Gastroesophageal sphincter (tissue), 3 donors: ENCODE measurements around the gene USP20.

Experiments
- EP300 ChIP-seq: sonication (generic); formaldehyde crosslinking; IDR thresholded peaks from one replicate; pipeline ENCODE4 v1.6.1; 2017; ENCODE audit warnings: antibody characterized with exemption, mild to moderate bottlenecking
- POLR2A ChIP-seq, 2 donors: fragments of 450-650 bp; IDR thresholded peaks; one replicate each; pipeline ENCODE4 v1.6.1; 2017; ENCODE audit warnings: antibody characterized with exemption in 2 of 2, mild to moderate bottlenecking in 2 of 2, moderate library complexity in 1 of 2
- POLR2AphosphoS5 ChIP-seq: sonication (generic); formaldehyde crosslinking; IDR thresholded peaks from one replicate; pipeline ENCODE4 v1.6.1; 2017; ENCODE audit warnings: antibody characterized with exemption
- TF ChIP-seq, protein P1 (sequence below), 4 experiments: fragments of 200-600 bp in 2 of 4; fragments of 450-650 bp in 2 of 4; sonication (generic) in 1 of 4; IDR thresholded peaks; one replicate each; pipeline ENCODE4 v1.5.1; 2017 to 2019; ENCODE audit warnings: antibody characterized with exemption in 4 of 4, mild to moderate bottlenecking in 2 of 4, moderate library complexity in 2 of 4

GRCh38 chr9:129858167-129858962 lies 23.1 kb downstream of the USP20 start:
- TF ChIP-seq, protein P1, sequence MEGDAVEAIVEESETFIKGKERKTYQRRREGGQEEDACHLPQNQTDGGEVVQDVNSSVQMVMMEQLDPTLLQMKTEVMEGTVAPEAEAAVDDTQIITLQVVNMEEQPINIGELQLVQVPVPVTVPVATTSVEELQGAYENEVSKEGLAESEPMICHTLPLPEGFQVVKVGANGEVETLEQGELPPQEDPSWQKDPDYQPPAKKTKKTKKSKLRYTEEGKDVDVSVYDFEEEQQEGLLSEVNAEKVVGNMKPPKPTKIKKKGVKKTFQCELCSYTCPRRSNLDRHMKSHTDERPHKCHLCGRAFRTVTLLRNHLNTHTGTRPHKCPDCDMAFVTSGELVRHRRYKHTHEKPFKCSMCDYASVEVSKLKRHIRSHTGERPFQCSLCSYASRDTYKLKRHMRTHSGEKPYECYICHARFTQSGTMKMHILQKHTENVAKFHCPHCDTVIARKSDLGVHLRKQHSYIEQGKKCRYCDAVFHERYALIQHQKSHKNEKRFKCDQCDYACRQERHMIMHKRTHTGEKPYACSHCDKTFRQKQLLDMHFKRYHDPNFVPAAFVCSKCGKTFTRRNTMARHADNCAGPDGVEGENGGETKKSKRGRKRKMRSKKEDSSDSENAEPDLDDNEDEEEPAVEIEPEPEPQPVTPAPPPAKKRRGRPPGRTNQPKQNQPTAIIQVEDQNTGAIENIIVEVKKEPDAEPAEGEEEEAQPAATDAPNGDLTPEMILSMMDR (IDR thresholded peaks at IDR 0.05), result no peak
- TF ChIP-seq POLR2A (IDR thresholded peaks at IDR 0.05) (no peak), EP300 (no peak), POLR2AphosphoS5 (no peak)
